GM21576 (cell line): ENCODE results near the gene NABP2.

Experiments
- ATAC-seq: cut with Tn5 transposase; IDR thresholded peaks from one replicate; pipeline ENCODE4 v1.9.1; 2021; ENCODE audit warnings: mild to moderate bottlenecking, moderate library complexity; ENCODE audit not compliant: unreplicated experiment

The NABP2 gene

GRCh38 chr12:56212361-56212760, 11.8 kb upstream of the NABP2 start:
- ATAC-seq: no peak

DNA sequence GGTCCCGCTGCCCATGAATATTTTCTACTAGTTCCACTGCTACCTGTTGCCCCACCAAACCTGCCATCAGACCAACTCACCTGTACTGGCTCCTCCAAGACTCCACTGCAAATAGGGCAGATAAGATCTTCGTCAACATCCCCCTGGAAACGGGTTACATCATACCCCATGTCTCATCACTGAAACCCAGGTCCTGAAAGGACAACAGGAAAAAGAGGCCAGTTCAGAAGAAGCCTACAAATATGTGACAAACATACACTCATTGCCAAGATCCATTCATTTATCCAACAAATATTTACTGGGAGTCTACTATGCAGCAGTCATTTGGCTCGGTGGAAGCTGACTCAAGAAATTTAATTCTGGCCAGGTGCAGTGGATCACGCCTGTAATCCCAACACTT, 10.3 kb upstream of the NABP2 start:
- ATAC-seq: no peak

DNA sequence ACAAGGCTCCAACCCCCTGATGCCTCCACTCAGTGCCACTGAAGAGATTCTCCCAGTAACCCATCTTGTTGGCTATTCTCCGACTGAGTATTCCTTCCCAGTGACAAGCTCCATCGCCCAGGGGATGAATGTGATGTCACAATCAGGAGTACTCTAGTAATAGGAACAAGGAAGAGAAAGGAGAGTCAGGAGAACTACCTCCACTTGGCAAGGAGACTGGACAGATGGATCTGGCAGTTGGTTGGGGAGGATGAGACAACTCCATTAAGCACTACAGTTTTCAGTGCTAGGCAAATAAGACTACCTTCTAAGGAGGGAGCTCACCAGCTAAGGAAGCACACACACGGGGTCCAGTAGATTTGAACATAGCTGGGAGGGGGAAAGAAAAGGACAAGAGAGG, 7.7 kb upstream of the NABP2 start:
- no peak for ATAC-seq

- no peak for ATAC-seq
Observed at GRCh38 chr12:56219840-56220239, 4.3 kb upstream of the NABP2 start.

DNA sequence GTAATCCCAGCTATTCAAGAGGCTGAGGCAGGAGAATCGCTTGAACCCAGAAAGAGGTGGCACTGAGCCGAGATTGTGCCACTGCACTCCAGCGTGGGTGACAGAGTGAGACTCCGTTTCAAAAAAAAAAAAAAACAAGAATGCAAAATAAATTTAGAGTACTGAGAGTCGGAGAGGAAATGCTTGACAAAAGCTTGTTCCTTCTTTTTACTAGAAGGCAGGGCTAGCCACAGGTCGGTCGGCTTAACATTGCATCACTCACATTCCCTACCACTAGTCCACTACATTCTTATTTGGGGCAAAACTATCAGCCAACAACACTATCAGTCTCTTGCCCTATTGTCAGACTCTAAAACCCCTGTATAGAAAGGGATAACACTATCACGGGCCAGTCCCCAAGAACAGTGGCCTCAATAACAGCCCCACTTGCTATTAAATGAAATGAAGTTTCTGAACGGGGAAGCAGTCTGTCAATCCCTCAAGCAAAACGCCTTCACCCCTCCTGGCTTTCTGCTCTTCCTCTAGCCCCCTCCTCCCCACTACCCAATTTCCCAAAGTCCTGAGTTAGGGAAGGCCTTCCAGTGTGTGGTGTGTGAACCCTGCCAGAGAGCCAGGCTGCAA, 3.4 kb upstream of the NABP2 start:
- ATAC-seq: no peak

DNA sequence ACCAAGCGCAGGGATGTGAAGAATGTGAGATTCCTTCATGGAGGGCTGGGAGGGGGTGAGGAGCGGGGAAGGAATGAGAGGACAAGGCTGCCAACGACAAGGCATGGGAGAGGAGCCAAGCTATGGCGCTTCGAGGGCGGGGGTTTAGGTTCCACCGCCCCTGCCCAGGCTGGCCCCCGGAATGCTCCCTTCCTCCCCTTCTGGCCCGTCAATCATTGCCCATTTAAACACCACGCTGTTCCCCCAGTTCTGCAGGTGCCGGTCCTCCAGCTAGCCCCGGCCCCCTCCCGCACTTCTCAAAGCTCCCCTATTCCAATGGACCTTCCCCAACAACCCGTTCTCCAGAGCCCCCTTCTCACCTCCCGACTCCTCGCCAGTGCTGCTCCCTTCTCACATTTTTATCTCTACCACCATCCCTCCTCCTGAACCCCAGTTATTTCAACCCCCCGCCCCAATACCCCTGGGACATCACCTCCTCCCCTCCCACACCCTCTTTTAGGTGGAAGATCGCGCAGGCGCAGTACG, 2.8 kb upstream of the NABP2 start:
- peak; percentile 9 for ATAC-seq

DNA sequence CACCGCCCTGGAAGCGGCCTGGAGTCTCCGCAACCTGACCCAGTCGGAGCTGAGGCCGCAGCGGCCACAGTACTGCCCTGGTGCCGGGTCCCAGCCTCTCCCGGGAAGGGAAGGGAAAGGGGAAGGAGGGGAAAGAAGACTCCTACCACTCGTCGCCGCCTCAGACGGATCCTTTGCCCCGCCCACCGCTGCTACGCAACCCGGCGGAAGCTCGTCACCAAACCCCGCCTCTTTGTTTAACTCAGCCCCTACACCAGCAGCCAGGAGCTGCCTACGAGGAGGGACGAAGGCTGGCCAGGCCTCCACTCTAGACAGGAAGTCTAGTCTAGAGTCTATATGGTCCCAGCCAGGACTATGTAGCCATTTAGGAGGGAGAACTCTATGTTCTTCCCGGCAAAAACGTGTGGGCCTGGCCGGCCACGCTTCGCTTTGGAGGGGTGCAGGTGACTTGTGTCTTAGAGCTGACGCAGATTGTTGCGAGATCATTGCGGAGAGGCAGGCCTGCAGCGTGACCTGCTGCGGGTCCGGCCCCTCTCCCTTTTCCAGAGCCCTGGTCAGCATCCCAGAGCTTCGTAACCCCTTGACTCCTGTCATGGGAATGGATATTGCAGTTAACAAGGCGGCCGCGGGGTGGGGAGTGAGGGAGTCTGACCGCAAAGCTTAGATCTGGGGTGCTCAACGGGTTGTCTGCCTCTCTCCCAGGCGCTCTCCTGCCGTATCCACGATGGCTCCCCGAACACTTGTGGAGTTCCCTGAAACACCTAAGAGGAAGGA, 2.2 kb upstream of the NABP2 start, which contains the start of gene RNF41:
Gene RNF41 (minus strand): TSS at position 166 of the 774 bp plus-strand sequence. CDS start 7,875 bp downstream, outside the sequence.
- peak; percentile 76 for ATAC-seq

DNA sequence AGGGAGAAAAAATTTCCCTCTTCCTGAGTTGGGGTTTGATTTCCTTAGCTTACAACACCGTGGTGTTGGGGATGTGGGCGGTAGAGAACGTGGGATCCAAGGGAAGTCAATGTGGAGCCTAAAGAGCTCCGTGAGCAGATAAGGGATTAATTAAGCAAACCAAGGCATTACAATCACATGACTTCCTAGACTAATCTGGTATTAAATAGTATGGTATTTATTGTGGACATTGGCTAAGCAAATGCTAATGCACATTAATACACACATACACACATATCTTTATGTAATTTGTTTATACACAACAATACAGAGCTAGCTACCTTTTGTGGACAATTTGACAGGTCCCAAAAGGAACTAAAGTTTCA, 1.6 kb upstream of the NABP2 start:
- no peak for ATAC-seq

- ATAC-seq: no peak
Observed at GRCh38 chr12:56223571-56224101, 506 bp upstream of the NABP2 start.

DNA sequence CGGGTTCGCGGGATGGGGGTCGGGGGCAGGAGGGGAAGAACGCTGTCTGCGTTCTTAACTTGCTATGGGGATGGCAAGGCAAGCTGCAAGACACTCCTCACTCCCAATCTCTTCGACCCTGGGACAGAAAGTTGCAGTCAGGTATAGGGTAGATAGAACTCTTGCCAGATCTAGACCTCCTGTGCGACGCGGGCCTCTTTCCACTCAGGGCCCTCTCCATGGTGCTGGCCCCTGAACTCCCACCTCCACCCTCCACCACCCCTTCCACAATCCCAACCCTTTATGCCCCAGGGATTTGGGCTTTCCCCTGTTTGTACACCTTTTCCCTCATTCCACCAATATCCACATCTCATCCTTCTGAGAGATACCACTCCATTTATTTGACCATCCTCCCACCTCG, 812 bp downstream of the NABP2 start:
- no peak for ATAC-seq

DNA sequence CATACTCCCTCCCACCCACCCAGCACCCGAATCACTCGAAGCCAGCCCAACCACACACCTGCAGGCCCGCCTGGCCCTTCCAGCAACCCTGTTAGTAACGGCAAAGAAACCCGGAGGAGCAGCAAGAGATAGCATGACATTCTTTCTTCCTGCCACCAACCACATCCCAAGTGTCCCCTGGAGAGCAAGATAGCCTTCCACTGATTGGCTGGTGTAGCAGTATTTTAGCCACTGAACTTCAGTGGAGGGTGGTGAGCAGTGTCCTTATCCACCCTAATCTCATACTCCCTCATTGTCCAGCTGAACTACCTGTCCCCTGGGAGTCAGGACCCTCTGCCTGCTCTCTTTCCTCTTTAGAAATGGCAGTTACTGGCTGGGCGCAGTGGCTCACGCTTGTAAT, 4.9 kb downstream of the NABP2 start:
- ATAC-seq: no peak

- ATAC-seq: no peak
Observed at GRCh38 chr12:56229916-56230431, 5.8 kb downstream of the NABP2 start, which contains the start of gene SLC39A5. Gene SLC39A5, plus strand, starts transcription at chr12:56230051. Its CDS starts 1,224 bp downstream, at chr12:56231275.

DNA sequence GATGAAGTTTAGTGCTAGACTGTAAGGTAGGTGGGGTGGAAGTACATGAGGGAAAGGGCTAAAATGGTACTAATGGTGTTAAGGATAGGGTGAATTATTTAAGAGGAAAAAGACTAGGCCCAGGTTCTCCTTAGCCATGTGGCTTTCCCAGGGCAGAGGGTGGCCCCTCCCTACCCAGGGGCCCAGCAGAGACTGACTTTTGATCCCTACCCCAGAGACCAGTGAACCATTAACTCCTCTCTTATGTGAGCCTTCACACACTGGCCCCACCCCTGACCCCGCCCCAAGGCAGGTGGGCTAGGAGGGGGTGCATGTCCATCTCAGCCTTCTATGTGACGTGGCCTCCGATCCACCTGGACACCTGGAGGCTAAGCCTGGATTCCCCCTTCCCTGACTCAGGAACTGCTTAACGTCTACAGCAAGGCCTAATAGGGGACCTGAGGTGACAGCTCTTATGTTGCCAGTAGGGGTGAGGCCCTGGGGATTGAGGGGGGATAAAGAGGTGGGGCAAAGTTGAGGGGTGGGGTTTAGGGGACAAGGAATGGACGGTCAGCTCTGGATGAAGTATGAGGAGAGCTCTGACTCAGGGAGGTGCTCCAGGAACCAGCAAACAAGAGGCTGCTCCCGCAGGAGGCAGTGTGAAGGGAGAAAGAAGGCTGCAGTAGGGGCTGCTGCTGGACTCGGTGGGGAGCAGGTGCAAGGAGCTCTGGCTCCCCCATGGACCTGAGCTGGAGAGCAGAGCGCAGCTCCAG, 6.5 kb downstream of the NABP2 start:
- ATAC-seq: no peak

DNA sequence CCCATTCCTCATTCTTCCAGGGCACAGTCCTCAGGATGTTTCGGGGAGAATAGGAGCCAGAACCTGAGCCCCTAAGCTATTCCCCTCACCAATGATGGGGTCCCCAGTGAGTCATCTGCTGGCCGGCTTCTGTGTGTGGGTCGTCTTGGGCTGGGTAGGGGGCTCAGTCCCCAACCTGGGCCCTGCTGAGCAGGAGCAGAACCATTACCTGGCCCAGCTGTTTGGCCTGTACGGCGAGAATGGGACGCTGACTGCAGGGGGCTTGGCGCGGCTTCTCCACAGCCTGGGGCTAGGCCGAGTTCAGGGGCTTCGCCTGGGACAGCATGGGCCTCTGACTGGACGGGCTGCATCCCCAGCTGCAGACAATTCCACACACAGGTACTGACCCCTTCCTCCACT, 7.0 kb downstream of the NABP2 start:
- no peak for ATAC-seq

DNA sequence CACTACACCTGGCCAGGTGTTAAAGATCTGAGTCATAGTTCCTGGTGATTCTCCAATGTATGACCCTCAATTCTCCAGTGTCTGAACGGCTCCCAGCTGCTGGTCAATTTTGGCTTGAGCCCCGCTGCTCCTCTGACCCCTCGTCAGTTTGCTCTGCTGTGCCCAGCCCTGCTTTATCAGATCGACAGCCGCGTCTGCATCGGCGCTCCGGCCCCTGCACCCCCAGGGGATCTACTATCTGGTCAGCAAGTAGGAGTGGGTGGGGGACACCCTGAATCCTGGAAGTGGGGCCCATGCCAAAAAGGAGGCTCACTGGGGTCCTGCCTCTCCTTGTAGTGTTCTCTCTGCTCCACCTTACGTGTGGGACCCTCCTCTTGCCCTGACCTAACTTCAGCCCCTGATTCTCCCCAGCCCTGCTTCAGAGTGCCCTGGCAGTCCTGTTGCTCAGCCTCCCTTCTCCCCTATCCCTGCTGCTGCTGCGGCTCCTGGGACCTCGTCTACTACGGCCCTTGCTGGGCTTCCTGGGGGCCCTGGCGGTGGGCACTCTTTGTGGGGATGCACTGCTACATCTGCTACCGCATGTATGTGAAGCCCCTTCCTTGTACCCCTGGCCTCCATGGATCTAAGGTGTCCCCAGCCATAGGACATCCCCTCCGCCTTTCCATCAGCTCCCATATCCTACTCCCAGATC, 10.7 kb downstream of the NABP2 start:
- ATAC-seq: no peak

DNA sequence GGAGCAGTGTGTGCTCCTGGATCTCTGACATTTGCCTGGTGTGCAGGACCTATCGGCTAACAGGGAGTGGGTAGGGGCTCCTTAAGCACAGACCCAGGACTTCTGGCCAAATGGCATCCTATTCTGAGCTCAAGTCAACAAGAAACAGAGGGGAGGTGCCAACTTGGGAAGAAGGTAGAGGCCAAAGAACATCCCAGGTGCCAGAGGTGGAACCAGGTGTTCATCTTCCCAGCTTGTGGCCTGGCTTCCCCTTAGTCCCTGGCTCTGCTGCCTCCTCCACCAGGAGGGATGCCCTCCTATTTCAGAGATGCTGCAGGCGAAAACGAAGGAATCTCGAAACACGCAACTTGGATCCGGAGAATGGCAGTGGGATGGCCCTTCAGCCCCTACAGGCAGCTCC, 11.9 kb downstream of the NABP2 start:
- no peak for ATAC-seq

DNA sequence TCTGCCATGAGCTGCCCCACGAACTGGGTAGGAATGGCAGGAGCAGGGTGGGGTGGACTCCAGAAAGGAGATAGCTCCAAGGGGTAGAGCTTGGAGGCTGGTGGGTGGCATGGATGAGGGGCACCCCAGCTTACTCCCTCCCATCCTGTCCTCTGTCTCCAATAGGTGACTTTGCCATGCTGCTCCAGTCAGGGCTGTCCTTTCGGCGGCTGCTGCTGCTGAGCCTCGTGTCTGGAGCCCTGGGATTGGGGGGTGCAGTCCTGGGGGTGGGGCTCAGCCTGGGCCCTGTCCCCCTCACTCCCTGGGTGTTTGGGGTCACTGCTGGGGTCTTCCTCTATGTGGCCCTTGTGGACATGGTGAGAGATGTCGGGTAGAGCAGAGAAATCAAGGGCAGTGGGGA, 12.8 kb downstream of the NABP2 start:
- ATAC-seq: no peak

- no peak for ATAC-seq
Observed at GRCh38 chr12:56237552-56237951, 13.4 kb downstream of the NABP2 start.

- ATAC-seq: no peak
Observed at GRCh38 chr12:56241424-56242303, 17.5 kb downstream of the NABP2 start.

- ATAC-seq: no peak
Observed at GRCh38 chr12:56242986-56243385, 18.8 kb downstream of the NABP2 start.
